H9 (cell line): ENCODE results near the gene INSRR. TPM values are rescaled to one million over a fixed set of nuclear protein-coding genes. Genes with fewer than 3 reads are reported as not detected.

Experiments
- DNase-seq: peaks from one replicate; pipeline ENCODE4 v3.0.0-alpha.2; 2017
- H2AFZ ChIP-seq: one replicate; pipeline ENCODE4 v1.6.1; 2013; ENCODE audit warnings: mild to moderate bottlenecking, low read length, control low read depth, moderate library complexity
- H2AK5ac ChIP-seq: 2 replicates; pipeline ENCODE4 v1.6.1; 2013; ENCODE audit warnings: low read length, control low read depth, mixed read lengths; ENCODE audit not compliant: insufficient read length
- H2BK120ac ChIP-seq: one replicate; pipeline ENCODE4 v1.6.1; 2013; ENCODE audit warnings: low read depth, mild to moderate bottlenecking, low read length, control low read depth, inconsistent platforms; ENCODE audit not compliant: poor library complexity, severe bottlenecking
- H2BK12ac ChIP-seq: 2 replicates; pipeline ENCODE4 v1.6.1; 2013; ENCODE audit warnings: low read length, control low read depth, mixed read lengths, low read depth; ENCODE audit not compliant: insufficient read length
- H2BK15ac ChIP-seq: 2 replicates; pipeline ENCODE4 v1.6.1; 2013; ENCODE audit warnings: low read depth, low read length, control low read depth
- H2BK20ac ChIP-seq: one replicate; pipeline ENCODE4 v1.6.1; 2013; ENCODE audit warnings: low read depth, mild to moderate bottlenecking, low read length, control low read depth, inconsistent platforms; ENCODE audit not compliant: poor library complexity, severe bottlenecking
- H2BK5ac ChIP-seq: 2 replicates; pipeline ENCODE4 v1.6.1; 2013; ENCODE audit warnings: low read length, control low read depth, mixed read lengths; ENCODE audit not compliant: insufficient read length
- H3K14ac ChIP-seq: 2 replicates; pipeline ENCODE4 v1.6.1; 2013; ENCODE audit warnings: low read length, control low read depth; ENCODE audit not compliant: insufficient read depth
- H3K18ac ChIP-seq: 2 replicates; pipeline ENCODE4 v1.6.1; 2013; ENCODE audit warnings: low read depth, mild to moderate bottlenecking, mixed read lengths, low read length, control low read depth; ENCODE audit not compliant: insufficient read length
- H3K23ac ChIP-seq: 2 replicates; pipeline ENCODE4 v1.6.1; 2013; ENCODE audit warnings: low read length, control low read depth, mixed read lengths, low read depth; ENCODE audit not compliant: insufficient read length
- H3K23me2 ChIP-seq: 2 replicates; pipeline ENCODE4 v1.6.1; 2013; ENCODE audit warnings: low read depth, mild to moderate bottlenecking, mixed read lengths, low read length, control low read depth; ENCODE audit not compliant: insufficient read length, poor library complexity, severe bottlenecking
- H3K27ac ChIP-seq: 2 replicates; pipeline ENCODE4 v1.5.1; 2013; ENCODE audit warnings: low read length, control low read depth, mixed read lengths, low read depth; ENCODE audit not compliant: insufficient read length
- H3K27me3 ChIP-seq: 2 replicates; pipeline ENCODE4 v1.6.1; 2013; ENCODE audit warnings: low read length, control low read depth, inconsistent platforms; ENCODE audit not compliant: insufficient read depth
- H3K4ac ChIP-seq: 2 replicates; pipeline ENCODE4 v1.6.1; 2013; ENCODE audit warnings: low read depth, mild to moderate bottlenecking, control low read depth, inconsistent platforms, low read length, moderate library complexity
- H3K4me1 ChIP-seq: 2 replicates; pipeline ENCODE4 v1.6.1; 2013; ENCODE audit warnings: low read length, control low read depth, inconsistent platforms; ENCODE audit not compliant: insufficient read depth
- H3K4me2 ChIP-seq: 2 replicates; pipeline ENCODE4 v1.6.1; 2013; ENCODE audit warnings: low read length, control low read depth, mixed read lengths; ENCODE audit not compliant: insufficient read length, insufficient read depth
- H3K56ac ChIP-seq: 2 replicates; pipeline ENCODE4 v1.6.1; 2013; ENCODE audit warnings: low read depth, mild to moderate bottlenecking, mixed read lengths, low read length, control low read depth; ENCODE audit not compliant: insufficient read length
- H3K79me1 ChIP-seq: 2 replicates; pipeline ENCODE4 v1.6.1; 2013; ENCODE audit warnings: low read depth, mild to moderate bottlenecking, moderate library complexity, low read length, control low read depth, inconsistent platforms; ENCODE audit not compliant: insufficient read depth, poor library complexity, severe bottlenecking
- H3K79me2 ChIP-seq: 2 replicates; pipeline ENCODE4 v1.6.1; 2013; ENCODE audit warnings: low read length, control low read depth, inconsistent platforms; ENCODE audit not compliant: insufficient read depth
- H3K9ac ChIP-seq: 2 replicates; pipeline ENCODE4 v1.6.1; 2013; ENCODE audit warnings: low read length, control low read depth, mixed read lengths; ENCODE audit not compliant: insufficient read length; ENCODE audit errors: extremely low read depth
- H3K9me3 ChIP-seq: one replicate; pipeline ENCODE4 v1.6.1; 2013; ENCODE audit warnings: low read depth, low read length, inconsistent platforms; ENCODE audit not compliant: control insufficient read depth
- H3T11ph ChIP-seq: one replicate; pipeline ENCODE4 v1.6.1; 2013; ENCODE audit warnings: mild to moderate bottlenecking, low read length, control low read depth, inconsistent platforms
- H4K20me1 ChIP-seq: one replicate; pipeline ENCODE4 v1.6.1; 2013; ENCODE audit not compliant: control insufficient read depth, insufficient read length, insufficient read depth
- H4K5ac ChIP-seq: 2 replicates; pipeline ENCODE4 v1.6.1; 2013; ENCODE audit warnings: low read depth, mild to moderate bottlenecking, mixed read lengths, low read length, control low read depth; ENCODE audit not compliant: insufficient read length
- H4K8ac ChIP-seq: replicated peaks from 2 replicates; pipeline ENCODE4 v1.6.1; 2013; ENCODE audit warnings: low read length, control low read depth, mixed read lengths, low read depth; ENCODE audit not compliant: insufficient read length
- H4K91ac ChIP-seq: 2 replicates; pipeline ENCODE4 v1.6.1; 2013; ENCODE audit warnings: low read depth, mild to moderate bottlenecking, moderate library complexity, mixed read lengths, low read length, control low read depth; ENCODE audit not compliant: insufficient read length
- H3K27ac Mint-ChIP-seq, 3 experiments: 2 replicates in 2 of 3; 3 replicates in 1 of 3; pipeline ENCODE4 v1.8.0; 2020 to 2021; ENCODE audit warnings: mixed read lengths in 3 of 3, mild to moderate bottlenecking in 1 of 3, moderate library complexity in 1 of 3
- H3K27me3 Mint-ChIP-seq: 2 replicates; pipeline ENCODE4 v1.8.0; 2021; ENCODE audit warnings: low read depth, mild to moderate bottlenecking, moderate library complexity, mixed read lengths
- H3K36me3 Mint-ChIP-seq, 3 experiments: 2 replicates in 2 of 3; 3 replicates in 1 of 3; pipeline ENCODE4 v1.8.0; 2020 to 2021; ENCODE audit warnings: low read depth in 3 of 3, mixed read lengths in 3 of 3; ENCODE audit not compliant: insufficient read depth in 1 of 3
- H3K4me1 Mint-ChIP-seq, 2 experiments: 2 replicates each; pipeline ENCODE4 v1.8.0; 2020; ENCODE audit warnings: mixed read lengths in 2 of 2
- H3K4me3 Mint-ChIP-seq, 2 experiments: 2 replicates in 1 of 2; 3 replicates in 1 of 2; pipeline ENCODE4 v1.8.0; 2020 to 2021; ENCODE audit warnings: mild to moderate bottlenecking in 2 of 2, mixed read lengths in 2 of 2, moderate library complexity in 1 of 2
- H3K9me3 Mint-ChIP-seq, 2 experiments: 2 replicates in 1 of 2; 3 replicates in 1 of 2; pipeline ENCODE4 v1.8.0; 2020; ENCODE audit warnings: mild to moderate bottlenecking in 2 of 2, mixed read lengths in 2 of 2, moderate library complexity in 1 of 2
- CTCF ChIP-seq: fragments of 200-600 bp; sonication (generic); conservative IDR thresholded peaks from 3 replicates; pipeline ENCODE4 v1.8.0; 2021; ENCODE audit warnings: antibody characterized with exemption, mild to moderate bottlenecking
- WGBS: extraction: QIAGEN DNeasy Blood & Tissue Kit; methylation state at CpG from one replicate; pipeline ENCODE4 v1.1.7; 2013; ENCODE audit warnings: missing lambda C conversion rate, low lambda C conversion rate, mixed read lengths; ENCODE audit not compliant: insufficient read length; ENCODE audit errors: extremely low coverage; 5-methylcytosine and 5-hydroxymethylcytosine counted together
- total RNA-seq: library from RNA; stranded (reverse); gene quantifications from 2 replicates; pipeline ENCODE4 v1.2.1, GENCODE V29; 2021

INSRR gene
- total RNA-seq, 1 experiment from 2014 or later = not detected

GRCh38 chr1:156860113-156860627, 1.3 kb upstream of the INSRR start:
- Histone ChIP-seq H3K4me2 (peak overlapping the region; percentile 94), H3K18ac (no peak overlapping the region), H4K8ac (no peak overlapping the region), H4K91ac (no peak overlapping the region), H4K20me1 (no peaks in the 10 kb centered on the region), H3K79me2 (no peaks in the 10 kb centered on the region), H3K23me2 (peaks cover 13% of the 10 kb centered on the region), H2AFZ (no peak overlapping the region), H3K4me1 (no peaks in the 10 kb centered on the region), H3K56ac (no peak overlapping the region), H2BK5ac (no peak overlapping the region), H4K5ac (no peak overlapping the region), H2BK120ac (no peak overlapping the region), H3K9ac (no peak overlapping the region), H3K4ac (no peak overlapping the region), H3K79me1 (no peaks in the 10 kb centered on the region), H3K9me3 (no peaks in the 10 kb centered on the region), H3K27ac (no peak overlapping the region), H3T11ph (no peak overlapping the region), H2AK5ac (no peak overlapping the region), H3K27me3 (peaks cover 77% of the 10 kb centered on the region), H3K14ac (no peak overlapping the region; the same call in 1 of the 2 replicates), H2BK20ac (no peak overlapping the region), H3K23ac (no peak overlapping the region), H2BK12ac (no peak overlapping the region), H2BK15ac (no peak overlapping the region)
- Mint-ChIP-seq H3K4me3 (peak overlapping the region; percentile 64 to 90), H3K36me3 (no peaks in the 10 kb centered on the region), H3K4me1 (peaks cover 6 to 33% of the 10 kb centered on the region in 2 experiments), H3K9me3 (no peaks in the 10 kb centered on the region; a peak in 1 of 5 replicates), H3K27me3 (peaks cover 97% of the 10 kb centered on the region), H3K27ac (peak overlapping the region in 1 of 3 experiments; percentile 21; a peak in 1 of 7 replicates)
- DNase-seq = peak; percentile 71
- peak; percentile 89 for TF ChIP-seq CTCF
- WGBS = no CpG with 5 or more reads among the region's 35 CpGs
